NCI-H2081 treated with DMSO at 0.1 percent for 48 hours (cell line): ENCODE data around the gene CYTH4.
"Not testable (repeated sequence)": the region's sequence is repeated elsewhere in the genome, so short reads cannot be mapped to it uniquely, and the experiment has no call there.

ENCODE experiments used
- DNase-seq: peaks from one replicate; lab custom pipeline; 2025; lab: John Stamatoyannopoulos, UW

Gene CYTH4

DNA sequence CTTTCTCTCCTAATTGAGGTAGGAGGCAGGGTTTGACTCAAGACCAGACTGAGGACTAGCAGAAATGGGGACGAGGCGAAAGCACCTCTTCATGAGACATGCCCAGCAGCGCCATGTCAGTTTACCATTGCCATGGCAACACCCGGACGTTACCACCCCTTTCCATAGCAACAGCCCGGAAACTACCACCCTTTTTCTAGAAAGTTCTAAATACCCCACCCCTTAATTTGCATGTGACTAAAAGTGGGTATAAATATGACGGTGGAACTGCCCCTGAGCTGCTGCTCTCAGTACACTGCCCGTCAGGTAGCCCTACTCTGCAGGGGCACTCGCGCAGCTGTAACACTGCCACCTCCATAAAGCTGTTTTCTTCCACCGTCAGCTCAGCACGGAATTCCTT is 32.3 kb upstream of the CYTH4 start:
- no peak for DNase-seq

DNA sequence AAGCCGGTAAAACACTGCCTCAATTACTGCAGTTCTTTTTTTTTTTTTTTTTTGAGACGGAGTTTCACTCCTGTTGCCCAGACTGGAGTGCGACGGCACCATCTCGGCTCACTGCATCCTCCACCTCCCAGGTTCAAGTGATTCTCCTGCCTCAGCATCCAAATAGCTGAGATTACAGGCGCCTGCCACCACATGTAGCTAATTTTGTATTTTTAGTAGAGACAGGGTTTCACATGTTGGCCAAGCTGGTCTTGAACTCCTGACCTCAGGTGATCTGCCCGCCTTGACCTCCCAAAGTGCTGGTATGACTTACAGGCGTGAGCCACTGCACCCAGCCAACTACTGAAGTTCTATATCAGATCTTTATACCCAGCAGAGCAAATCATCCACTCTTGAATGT is 30.5 kb upstream of the CYTH4 start:
- DNase-seq: not testable (repeated sequence)

DNA sequence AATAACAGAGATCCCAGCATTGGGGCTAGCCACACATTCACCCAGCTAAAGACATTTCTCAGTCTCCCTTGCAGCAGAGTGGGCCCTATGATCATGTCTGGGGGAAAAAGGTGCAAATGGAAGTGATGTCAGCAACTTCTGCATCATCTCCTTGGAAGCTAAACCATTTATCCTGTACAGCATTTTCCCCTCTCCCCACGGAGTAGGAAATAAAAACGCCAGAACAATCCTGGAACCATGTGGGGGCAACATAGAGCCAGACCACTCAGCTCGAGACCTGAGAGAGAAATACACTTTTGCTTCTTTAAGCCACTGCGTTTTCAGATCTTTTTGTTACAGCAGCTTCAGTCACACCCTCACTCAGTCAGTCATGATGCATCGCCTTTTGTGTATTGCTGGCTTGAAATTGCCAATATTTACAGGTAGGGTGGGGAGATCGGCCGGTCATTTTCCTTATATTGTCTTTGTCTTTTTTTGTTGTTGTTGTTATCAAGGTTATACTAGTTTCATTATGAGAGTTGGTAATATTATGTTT is 29.1 kb upstream of the CYTH4 start:
- no peak for DNase-seq

DNA sequence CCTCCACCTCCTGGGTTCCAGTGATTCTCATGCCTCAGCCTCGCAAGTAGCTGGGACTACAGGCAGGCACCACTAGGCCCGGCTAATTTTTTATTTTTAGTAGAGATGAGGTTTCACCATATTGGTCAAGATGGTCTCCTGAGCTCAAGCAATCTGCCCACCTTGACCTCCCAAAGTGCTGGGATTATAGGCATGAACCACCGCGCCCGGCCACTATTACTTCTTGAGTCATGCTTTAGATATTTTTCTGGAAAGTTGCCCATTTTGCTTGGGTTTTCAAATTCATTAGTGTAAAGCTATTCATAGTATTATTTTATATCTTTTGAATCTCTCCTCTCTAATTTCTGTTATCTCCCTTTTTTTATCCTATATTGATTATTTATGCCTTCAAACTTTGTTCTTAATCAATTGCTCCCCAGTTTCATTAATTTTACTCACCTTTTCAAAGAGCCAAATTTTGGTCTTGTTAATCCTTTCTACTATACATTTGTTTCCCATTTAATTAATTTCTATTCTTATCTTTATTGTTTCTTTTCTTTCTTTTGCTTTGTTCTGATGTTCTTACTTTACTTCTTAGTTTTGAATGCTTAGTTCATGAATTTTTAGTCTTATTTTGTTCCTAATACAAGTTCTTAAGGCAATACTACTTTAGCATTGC is 28.0 kb upstream of the CYTH4 start:
- DNase-seq: no peak

DNA sequence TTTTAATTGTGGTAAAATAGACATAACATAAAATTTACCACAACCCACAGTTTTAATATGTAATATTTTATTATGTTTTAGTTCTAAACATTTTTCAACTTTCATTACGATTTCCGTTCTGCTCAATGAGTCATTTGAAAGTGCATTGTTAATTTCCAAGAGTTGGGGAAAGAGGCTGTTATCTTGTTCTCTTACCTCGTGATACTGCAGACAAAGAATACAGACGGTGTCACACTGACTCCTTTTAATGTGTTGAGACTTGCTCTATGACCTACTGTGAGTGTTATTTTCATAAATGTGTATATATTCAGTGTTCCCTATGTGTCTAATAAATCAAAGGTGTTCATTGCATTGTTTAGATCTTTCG is 27.5 kb upstream of the CYTH4 start:
- DNase-seq: no peak

DNA sequence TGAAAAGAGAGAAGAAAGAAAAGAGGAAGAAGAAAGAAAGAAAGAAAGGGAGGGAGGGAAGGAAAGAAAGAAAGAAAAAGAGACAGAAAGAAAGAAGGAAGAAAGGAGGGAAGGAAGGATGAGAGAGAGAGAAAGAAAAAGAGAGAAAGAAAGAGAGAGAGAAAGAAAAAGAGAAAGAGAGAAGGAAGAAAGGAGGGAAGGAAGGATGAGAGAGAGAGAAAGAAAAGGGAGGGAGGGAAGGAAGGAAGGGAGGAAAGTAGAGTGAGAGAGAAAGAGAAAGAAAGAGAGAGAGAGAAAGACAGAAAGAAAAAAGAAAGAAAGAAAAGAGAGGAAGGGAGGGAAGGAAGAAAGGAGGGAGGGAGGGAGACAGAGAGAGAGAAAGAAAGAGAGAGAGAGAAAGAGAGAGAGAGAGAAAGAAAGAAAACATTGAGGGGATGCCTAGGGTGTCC is 26.7 kb upstream of the CYTH4 start:
- no peak for DNase-seq

DNA sequence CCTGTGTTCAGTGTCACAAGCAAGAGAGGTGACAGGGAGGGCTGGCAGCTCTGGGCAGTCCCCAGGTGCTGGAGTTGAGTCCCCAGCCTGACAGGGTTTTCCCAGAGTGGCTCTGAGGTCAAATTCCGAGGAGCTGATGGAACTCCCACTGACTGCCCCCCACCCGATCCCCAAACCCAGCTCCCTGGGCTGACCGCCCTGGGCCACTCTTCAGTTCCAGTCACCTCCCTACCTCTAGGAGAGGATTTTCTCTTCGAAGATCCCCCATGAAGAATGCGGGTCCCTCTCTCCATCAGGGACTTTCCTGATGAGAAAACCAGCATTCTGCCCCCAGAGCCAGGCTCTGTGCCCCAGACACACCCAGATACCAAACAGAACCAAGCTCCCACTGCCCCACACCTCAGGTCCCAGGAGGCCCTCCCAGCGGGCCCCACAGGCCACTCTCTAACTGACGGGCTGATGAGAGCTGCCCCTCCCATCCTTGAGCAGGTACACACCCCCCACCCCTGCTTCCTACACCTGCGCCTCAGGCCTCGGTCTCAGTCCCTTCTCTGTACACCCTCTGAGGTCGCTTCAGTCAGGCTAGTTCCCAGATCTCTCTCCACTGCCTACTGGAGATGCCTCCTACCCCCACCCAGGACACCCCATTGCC is 26.1 kb upstream of the CYTH4 start:
- no peak for DNase-seq

DNA sequence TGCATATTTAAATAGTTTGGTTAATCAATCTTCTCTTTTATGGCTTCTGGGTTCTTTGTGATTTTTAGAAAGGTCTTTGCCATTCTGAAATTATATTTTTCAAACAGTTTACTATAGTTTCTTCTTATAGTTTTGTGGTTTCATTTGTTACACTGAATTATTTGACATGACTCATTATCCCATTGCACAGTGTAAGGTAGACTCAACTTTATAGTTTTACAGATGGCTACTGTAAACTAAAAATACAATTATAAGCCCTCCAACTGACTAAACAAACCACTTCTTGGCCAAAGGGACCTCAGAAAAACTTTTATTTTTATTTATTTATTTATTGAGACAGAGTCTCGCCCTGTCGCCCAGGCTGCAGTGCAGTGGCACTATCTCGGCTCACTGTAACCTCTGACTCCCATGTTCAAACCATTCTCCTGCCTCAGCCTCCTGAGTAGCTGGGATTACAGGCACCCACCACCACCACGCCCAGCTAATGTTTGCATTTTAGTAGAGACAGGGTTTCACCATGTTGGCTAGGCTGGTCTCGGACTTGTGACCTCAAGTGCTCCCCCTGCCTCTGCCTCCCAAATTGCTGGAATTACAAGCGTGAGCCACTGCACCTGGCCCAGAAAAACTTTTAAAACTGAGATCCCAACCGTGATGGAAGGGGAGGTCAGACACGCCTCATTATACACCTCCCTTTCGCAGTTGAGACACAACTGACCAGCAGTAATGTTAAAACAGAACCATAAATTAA is 24.1 kb upstream of the CYTH4 start:
- DNase-seq: no peak

DNA sequence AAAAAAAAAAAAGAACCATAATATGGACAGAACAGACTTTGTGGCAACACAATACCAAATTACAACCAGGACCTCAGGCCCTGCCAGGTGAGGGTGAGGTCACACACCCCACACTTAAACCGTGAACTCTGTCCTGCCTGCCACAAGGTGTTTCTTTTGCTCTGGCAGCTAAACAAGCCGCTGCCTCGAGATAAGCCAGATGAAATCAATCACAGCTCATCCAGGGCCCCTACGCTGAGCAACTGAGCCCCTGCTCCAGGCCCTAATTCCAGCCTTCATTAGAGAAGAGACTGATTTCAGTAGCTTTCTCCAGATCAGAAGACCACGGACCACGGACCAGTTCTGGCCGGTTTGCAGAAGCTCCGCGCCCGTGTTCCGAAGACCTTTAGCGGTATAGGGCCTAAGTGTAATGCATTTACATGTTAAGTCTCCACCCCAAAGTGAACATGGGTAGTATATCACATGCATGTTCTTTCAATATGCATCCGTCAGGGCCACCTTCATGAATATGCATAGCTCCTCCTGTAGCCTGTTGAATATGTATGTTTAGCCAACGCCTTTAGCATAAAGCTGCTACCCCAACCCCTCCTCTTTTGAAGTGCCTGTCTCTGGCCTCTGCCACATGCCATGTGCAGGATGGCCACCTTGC is 23.4 kb upstream of the CYTH4 start:
- no peak for DNase-seq

DNA sequence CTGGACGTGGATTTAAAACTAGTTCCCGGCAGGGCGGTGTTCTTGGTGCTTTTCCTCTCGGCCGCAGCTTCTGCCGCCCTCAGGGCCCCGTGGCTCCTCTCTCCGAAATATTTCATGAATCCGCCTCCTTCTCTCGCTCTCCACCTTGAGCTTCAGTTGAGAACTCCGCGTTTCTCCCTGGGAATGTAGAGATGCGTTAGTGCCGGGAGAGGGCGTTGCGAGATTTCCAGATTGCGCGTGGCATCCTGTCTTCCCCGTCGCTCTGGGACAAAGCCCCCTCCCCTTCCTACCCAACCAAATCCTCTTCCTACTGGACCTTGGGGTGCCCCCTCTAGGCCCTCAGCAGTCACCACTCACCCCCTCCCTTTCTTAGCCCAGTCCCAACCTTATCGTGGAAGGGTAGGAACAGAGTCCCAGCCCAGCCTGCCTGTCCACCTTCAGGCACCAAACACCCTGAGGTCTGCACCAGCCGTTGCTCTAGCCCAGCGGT is 22.7 kb upstream of the CYTH4 start:
- DNase-seq: no peak

DNA sequence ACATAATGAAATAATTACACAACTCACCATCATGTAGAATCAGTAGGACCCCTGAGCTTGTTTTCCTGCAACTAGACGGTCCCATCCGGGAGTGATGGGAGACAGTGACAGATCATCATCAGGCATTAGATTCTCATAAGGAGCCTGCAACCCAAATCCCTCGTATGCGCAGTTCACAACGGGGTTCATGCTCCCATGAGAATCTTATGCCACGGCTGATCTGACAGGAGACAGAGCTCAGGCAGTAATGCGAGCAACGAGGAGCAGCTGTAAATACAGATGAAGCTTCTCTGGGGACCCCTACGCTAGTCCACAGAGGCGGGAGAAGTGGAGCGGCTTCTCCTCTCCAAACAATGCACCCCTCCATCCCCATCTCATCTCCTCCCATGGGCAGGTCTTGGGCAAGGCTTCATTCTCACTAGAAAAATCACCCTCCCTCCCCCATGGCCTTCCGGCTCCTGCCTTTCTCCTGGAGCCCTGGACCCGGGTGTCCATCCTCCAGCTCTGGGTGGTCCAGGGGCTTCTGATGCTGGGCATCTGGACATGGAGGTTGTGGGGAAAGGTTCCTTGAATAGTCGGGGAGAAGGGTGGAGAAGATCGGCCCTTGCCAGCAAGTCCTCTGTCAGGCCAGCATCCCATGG is 22.0 kb upstream of the CYTH4 start:
- no peak for DNase-seq

DNA sequence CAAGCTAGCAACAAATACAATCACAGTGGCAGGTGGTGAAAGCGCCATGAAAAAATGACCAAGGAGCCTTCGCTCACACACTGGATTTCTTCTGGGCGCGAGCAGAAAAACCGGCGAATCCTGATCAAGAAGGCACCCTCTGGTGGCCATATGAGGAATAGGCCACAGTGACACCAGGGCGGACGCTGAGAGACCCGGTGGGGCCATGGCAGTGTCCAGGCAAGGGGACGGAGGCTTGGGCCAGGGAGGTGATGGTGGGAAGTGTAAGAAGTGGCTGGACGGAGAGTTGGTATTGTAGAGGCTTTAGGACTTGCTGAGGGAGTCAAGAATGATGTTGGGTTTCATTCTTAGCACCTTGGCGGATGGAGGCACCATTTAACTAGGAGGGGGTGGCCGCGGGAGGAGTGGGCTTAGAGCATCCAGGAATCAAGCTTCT is 21.4 kb upstream of the CYTH4 start:
- peak; percentile 1 for DNase-seq

DNA sequence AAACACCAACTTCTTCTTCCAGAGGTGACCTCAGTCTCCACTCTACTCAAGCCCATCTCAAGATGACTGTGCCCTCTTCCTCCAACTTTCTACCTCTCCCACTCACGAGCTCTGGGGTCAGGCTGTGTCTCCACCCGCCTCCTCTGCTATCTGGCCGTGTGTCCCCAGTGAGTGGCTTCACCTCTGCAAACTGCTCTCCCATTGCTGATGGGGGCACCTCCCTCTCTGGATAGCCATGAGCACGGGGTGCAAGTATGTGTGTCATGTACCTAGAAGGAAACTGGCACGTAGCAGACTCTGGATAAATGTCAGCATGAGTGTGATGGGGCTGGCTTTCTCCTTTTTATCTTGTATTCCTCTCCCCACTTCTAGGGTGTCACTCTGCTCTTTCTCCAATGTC is 20.0 kb upstream of the CYTH4 start:
- no peak for DNase-seq

DNA sequence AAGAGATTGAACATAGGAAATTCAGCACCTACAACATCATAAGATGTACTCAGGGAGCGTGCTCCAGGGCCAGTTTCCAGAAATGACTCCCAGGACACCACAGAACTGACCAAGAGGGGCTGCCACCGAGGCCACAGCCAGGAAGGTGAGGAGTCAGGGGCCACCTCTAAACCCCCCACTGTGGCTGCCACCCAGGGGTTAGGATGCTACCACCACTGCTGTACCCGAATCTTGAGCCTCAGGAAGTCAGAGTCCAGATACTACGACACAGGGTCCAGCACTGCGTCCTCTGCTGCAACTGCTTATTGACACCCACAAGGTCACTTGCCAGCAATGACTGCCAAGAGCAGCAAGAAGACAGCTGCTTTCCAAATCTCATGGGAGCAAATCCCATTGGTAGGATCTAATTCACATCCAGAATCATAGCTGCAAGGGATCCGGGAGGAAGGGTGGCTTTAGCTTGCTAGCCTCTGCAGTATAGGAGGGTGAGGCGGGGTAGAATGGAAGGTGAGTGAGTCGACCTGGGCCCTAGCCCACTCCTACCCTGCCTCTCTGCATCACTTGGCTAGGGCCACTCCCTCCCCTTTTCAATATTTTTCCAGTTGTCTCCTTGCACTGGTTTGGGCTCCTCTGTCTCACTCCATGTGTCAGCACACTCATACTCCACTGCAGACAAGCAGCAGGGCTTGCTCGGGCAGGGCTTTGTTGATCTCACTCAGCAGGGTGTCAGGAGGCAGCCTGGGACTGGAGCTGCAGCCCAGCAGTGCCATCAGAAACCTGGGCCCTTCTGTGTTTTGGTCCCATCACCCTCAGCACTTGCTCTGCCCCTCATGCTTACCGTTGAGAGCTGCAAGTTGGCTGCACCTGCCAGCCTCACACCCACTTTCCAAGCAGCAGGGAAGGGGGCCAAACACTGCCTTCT is 18.1 kb upstream of the CYTH4 start:
- no peak for DNase-seq

DNA sequence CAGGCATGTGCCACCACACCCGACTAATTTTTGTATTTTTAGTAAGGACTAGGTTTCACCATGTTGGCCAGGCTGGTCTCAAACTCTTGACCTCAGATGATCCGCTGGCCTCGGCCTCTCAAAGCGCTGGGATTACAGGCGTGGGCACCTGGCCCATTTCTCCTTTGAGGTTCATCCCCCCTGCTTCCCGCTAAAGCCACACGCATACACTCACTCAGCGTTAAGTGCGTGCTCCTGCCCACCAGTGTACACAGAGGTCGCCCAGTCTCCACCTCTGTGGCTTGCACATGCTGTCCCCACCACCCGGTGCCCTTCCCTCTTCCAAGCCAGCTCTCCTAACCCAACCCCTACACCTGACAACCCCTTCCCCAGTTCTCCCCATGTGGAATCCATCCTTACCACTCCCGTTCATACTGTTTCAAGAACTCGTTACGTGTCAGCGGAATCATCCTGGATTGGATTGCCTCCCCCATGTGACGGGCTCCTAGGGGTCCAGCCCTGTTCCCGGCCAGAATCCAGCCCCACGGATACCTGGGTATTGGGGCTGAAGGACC is 15.7 kb upstream of the CYTH4 start:
- DNase-seq: no peak

DNA sequence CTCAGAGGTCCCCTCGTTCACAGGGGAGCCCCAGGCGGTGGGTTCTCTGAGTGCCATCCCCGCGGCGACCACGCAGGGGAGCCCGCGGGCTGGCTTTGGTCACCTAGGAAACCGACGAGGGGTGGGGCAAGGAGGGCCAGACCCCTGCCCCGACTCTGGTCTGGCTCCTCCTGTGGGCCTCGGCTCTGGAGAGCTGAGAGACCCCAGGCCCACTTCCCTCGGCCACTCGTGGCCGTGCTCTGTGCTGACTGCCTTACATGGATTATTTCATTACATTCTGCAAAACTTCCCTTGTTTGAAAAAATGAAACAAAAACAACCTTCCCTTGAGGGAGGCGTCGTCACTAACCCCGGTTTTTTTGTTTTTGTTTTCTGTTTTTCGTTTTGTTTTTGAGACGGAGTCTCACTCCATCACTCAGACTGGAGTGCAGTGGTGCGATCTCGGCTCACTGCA is 15.1 kb upstream of the CYTH4 start:
- no peak for DNase-seq

DNA sequence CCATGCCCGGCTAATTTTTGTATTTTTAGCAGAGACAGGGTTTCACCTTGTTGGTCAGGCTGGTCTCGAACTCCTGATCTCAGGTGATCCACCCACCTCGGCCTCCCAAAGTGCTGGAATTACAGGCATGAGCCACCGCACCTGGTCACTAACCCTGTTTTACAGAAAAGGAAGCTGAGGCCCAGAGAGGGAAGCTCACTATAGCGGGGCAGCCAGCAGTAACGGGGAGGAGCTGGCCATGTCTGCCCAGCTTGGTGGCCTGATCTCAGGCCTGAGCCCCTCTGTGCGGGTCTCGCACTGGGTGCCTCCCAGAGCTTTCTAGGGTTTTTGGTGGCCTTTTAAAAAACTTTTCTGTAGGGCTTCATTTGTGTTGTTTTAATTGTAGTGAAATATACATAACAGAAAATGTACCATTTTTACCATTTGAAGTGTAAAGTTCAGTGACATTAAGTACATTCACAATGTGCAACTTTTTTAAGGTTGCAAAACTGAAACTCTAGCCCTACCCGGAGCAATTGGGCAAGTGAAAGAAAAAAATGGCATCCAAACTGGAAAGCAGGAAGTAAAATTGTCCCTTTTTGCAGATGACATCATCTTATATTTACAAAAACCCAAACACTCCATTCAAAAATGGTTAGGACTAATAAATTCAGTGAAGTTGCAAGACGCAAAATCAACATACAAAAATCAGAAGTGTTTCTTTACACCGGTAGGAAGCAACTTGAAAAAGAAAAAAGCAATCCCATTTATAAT is 14.5 kb upstream of the CYTH4 start:
- no peak for DNase-seq

DNA sequence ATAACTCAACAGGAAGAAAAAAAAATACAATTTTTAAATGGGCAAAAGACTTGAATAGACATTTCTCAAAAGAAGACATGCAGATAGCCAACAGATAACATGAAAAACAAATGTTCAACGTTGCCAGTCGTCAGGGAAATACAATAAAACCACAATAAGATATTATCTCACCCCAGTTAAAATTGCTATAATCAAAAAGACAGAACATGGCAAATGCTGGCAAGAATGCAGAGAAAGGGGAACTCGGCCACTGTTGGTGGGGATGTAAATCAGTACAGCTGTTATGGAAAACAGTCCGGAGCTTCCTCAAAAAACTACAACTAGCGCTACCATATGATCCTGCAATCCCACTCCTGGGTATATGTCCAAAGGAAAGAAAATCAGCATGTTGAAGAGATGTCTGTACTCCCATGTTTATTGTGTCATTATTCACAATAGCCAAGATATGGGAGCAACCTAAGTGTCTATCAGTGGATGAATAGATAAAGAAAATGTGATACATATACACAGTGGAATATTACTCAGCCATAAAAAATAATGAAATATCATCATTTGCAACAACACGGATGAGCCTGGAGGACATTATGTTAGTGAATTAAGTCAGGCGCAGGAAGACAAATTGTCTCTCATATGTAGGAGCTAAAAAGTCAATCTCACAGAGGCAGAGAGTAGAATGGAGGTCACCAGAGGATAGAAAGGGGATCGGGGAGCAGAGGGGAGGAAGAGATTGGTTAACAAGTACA is 12.2 kb upstream of the CYTH4 start:
- no peak for DNase-seq
